C4-2B (cell line): Measurements from ENCODE around the gene CLDN11.

Experiments used
- ZFX ChIP-seq: fragments of 450-650 bp; IDR thresholded peaks from 2 replicates; pipeline ENCODE4 v1.6.1; 2017
- TF ChIP-seq, protein P1 (sequence below): fragments of 450-650 bp; conservative IDR thresholded peaks from 2 replicates; pipeline ENCODE4 v1.5.1; 2017; ENCODE audit warnings: mild to moderate bottlenecking

DNA sequence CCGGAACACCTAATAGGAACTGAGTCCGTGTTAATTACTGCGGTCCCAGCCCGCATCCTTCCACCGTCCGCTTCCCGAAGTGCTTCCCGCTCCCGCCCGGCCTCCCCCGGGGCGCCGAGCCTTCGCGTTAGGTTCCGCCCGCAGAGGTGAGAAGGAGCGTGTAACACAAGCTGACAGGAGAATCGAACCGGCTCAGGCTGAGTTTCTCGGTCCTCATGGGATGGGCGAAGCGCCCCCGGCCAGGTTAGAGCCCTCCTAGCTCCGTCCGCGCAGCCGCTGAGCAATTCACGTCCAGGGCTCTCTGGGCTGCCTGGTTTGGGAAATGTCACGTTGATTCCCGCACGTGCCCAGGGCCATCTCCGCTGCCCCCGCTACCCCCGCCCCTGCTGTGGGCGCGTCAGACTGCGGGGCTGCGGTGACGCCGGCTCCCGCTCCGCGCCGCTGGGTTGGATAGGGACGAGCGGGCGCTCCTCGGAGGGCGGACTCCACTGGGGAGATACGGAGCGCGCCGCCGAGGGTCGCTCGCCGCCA is 954 bp downstream of the CLDN11 start:
- TF ChIP-seq, protein P1, sequence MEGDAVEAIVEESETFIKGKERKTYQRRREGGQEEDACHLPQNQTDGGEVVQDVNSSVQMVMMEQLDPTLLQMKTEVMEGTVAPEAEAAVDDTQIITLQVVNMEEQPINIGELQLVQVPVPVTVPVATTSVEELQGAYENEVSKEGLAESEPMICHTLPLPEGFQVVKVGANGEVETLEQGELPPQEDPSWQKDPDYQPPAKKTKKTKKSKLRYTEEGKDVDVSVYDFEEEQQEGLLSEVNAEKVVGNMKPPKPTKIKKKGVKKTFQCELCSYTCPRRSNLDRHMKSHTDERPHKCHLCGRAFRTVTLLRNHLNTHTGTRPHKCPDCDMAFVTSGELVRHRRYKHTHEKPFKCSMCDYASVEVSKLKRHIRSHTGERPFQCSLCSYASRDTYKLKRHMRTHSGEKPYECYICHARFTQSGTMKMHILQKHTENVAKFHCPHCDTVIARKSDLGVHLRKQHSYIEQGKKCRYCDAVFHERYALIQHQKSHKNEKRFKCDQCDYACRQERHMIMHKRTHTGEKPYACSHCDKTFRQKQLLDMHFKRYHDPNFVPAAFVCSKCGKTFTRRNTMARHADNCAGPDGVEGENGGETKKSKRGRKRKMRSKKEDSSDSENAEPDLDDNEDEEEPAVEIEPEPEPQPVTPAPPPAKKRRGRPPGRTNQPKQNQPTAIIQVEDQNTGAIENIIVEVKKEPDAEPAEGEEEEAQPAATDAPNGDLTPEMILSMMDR: no peak
- TF ChIP-seq ZFX: no peak
